Peyer's patch (tissue), 4 donors: Measurements from ENCODE around the gene RBP3.

Experiments
- POLR2A ChIP-seq, 2 donors: fragments of 450-650 bp; IDR thresholded peaks; one replicate each; pipeline ENCODE4 v1.5.1; 2017; ENCODE audit warnings: antibody characterized with exemption in 2 of 2, mild to moderate bottlenecking in 2 of 2, moderate library complexity in 2 of 2
- TF ChIP-seq, protein P1 (sequence below), 6 experiments: fragments of 450-650 bp in 4 of 6; fragments of 200-600 bp in 2 of 6; sonication (generic) in 1 of 6; IDR thresholded peaks; one replicate each; pipeline ENCODE4 v1.5.1; 2017 to 2019; ENCODE audit warnings: antibody characterized with exemption in 6 of 6, mild to moderate bottlenecking in 3 of 6, moderate library complexity in 1 of 6

DNA sequence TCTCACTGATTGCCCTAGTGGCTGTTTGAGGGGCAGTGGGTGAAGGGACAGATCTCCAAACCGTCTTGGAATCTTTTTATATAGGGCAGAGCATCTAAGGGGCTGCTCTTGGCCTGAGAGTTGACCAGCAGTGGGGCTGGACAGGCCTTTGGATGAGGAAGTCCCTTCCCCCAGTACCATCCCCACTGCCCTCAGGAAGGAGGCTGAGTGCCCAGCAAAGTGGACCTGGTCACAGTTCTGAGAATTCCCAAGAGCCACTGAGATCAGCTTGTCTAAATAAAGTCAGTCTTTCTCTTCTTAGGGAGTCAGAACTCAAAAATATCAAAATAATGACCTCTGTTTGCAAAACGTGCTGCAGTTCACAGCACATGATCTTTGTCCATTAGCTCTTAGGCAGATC lies 42.6 kb upstream of the RBP3 start:
- TF ChIP-seq, protein P1, sequence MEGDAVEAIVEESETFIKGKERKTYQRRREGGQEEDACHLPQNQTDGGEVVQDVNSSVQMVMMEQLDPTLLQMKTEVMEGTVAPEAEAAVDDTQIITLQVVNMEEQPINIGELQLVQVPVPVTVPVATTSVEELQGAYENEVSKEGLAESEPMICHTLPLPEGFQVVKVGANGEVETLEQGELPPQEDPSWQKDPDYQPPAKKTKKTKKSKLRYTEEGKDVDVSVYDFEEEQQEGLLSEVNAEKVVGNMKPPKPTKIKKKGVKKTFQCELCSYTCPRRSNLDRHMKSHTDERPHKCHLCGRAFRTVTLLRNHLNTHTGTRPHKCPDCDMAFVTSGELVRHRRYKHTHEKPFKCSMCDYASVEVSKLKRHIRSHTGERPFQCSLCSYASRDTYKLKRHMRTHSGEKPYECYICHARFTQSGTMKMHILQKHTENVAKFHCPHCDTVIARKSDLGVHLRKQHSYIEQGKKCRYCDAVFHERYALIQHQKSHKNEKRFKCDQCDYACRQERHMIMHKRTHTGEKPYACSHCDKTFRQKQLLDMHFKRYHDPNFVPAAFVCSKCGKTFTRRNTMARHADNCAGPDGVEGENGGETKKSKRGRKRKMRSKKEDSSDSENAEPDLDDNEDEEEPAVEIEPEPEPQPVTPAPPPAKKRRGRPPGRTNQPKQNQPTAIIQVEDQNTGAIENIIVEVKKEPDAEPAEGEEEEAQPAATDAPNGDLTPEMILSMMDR (IDR thresholded peaks at IDR 0.05): no peak
- no peak for TF ChIP-seq POLR2A (IDR thresholded peaks at IDR 0.05)
